HG03045 (cell line): Measurements from ENCODE around the gene UQCR10.

Source experiments
- ATAC-seq: cut with Tn5 transposase; IDR thresholded peaks from one replicate; pipeline ENCODE4 v1.9.1; 2021; ENCODE audit warnings: mild to moderate bottlenecking, moderate library complexity; ENCODE audit not compliant: unreplicated experiment

UQCR10 gene

GRCh38 chr22:29797351-29797750 is 30.2 kb downstream of the UQCR10 start:
- ATAC-seq = no peak

- no peak for ATAC-seq
These were observed 31.1 kb downstream of the UQCR10 start for GRCh38 chr22:29798318-29798717.

GRCh38 chr22:29798801-29799200 is 31.6 kb downstream of the UQCR10 start:
- ATAC-seq = no peak

GRCh38 chr22:29799217-29799680 is 32.1 kb downstream of the UQCR10 start:
- no peak for ATAC-seq

- ATAC-seq = no peak
These were observed 34.0 kb downstream of the UQCR10 start for GRCh38 chr22:29801153-29801552.

GRCh38 chr22:29801796-29802195 is 34.6 kb downstream of the UQCR10 start:
- ATAC-seq = no peak

GRCh38 chr22:29803190-29803589 is 36.0 kb downstream of the UQCR10 start:
- ATAC-seq = no peak

- no peak for ATAC-seq
These were observed 37.8 kb downstream of the UQCR10 start for GRCh38 chr22:29804985-29805384.

GRCh38 chr22:29806196-29806595 is 39.0 kb downstream of the UQCR10 start:
- no peak for ATAC-seq

- no peak for ATAC-seq
These were observed 43.0 kb downstream of the UQCR10 start for GRCh38 chr22:29810216-29810615.

- no peak for ATAC-seq
These were observed 44.2 kb downstream of the UQCR10 start for GRCh38 chr22:29811377-29811776.

GRCh38 chr22:29813126-29813525 is 46.0 kb downstream of the UQCR10 start:
- ATAC-seq = no peak

GRCh38 chr22:29813563-29813962 is 46.4 kb downstream of the UQCR10 start:
- ATAC-seq = no peak

- no peak for ATAC-seq
These were observed 46.8 kb downstream of the UQCR10 start for GRCh38 chr22:29814003-29814402.

- no peak for ATAC-seq
These were observed 48.4 kb downstream of the UQCR10 start for GRCh38 chr22:29815580-29815979.

- no peak for ATAC-seq
These were observed 49.0 kb downstream of the UQCR10 start for GRCh38 chr22:29816128-29816527.

- ATAC-seq = no peak
These were observed 49.4 kb downstream of the UQCR10 start for GRCh38 chr22:29816539-29816938.

- ATAC-seq = no peak
These were observed 49.8 kb downstream of the UQCR10 start for GRCh38 chr22:29816980-29817379.

- no peak for ATAC-seq
These were observed 50.6 kb downstream of the UQCR10 start for GRCh38 chr22:29817724-29818123.

GRCh38 chr22:29819501-29819900 is 52.3 kb downstream of the UQCR10 start:
- ATAC-seq = no peak
